Astrocyte (in vitro differentiated cells and primary cell): ENCODE results near the gene JMJD7.

Experiments
- CTCF ChIP-seq: IDR thresholded peaks from 2 replicates; pipeline ENCODE4 v1.5.1; 2011; ENCODE audit warnings: low read depth, mild to moderate bottlenecking, inconsistent platforms, low read length, moderate library complexity; ENCODE audit not compliant: insufficient read depth
- EZH2 ChIP-seq: IDR thresholded peaks from 2 replicates; pipeline ENCODE4 v1.6.1; 2012; ENCODE audit warnings: mild to moderate bottlenecking, low read length, inconsistent platforms; ENCODE audit not compliant: insufficient read depth

- TF ChIP-seq CTCF, result no peak
- TF ChIP-seq EZH2, result no peak
These were observed 14.5 kb upstream of the JMJD7 start for GRCh38 chr15:41813426-41813825.
